ENCODE data around the gene CHKB. TPM values are rescaled to one million over a fixed set of nuclear protein-coding genes. Genes with fewer than 3 reads are reported as not detected.

CHKB gene
- total and polyA plus RNA-seq, 2 of the 8 experiments (the other 6 are each of a cell fraction or from before 2014, with no cell fraction given): 27.9 to 42.2 TPM

- TF ChIP-seq YY1 (IDR thresholded peaks at IDR 0.05; ENCODE audit: low read depth, low read length) (no peak), TAF1 (IDR thresholded peaks at IDR 0.05; ENCODE audit: low read depth, low read length) (no peak), TCF12 (IDR thresholded peaks at IDR 0.05; ENCODE audit: low read depth, low read length) (no peak)
These were observed 42.5 kb upstream of the CHKB start (continued) for GRCh38 chr22:50625131-50625567.
